BLaER1 (cell line): Measurements from ENCODE around the gene ACOT7.
"Not testable (repeated sequence)": the region's sequence is repeated elsewhere in the genome, so short reads cannot be mapped to it uniquely, and the experiment has no call there.

ENCODE experiments used
- H3K27ac ChIP-seq: shearing (Covaris generic); formaldehyde crosslinking; 2 replicates; pipeline ENCODE4 v1.8.1; 2022
- H3K27me3 ChIP-seq: shearing (Covaris generic); formaldehyde crosslinking; 2 replicates; pipeline ENCODE4 v1.8.1; 2022
- H3K36me3 ChIP-seq: shearing (Covaris generic); formaldehyde crosslinking; 2 replicates; pipeline ENCODE4 v1.8.1; 2022
- H3K4me1 ChIP-seq: shearing (Covaris generic); formaldehyde crosslinking; 2 replicates; pipeline ENCODE4 v1.8.1; 2022
- H3K4me2 ChIP-seq: shearing (Covaris generic); formaldehyde crosslinking; 2 replicates; pipeline ENCODE4 v1.8.1; 2022
- H3K4me3 ChIP-seq: shearing (Covaris generic); formaldehyde crosslinking; 2 replicates; pipeline ENCODE4 v1.8.1; 2022
- H3K9ac ChIP-seq: shearing (Covaris generic); formaldehyde crosslinking; 2 replicates; pipeline ENCODE4 v1.8.1; 2022
- H3K9me3 ChIP-seq: shearing (Covaris generic); formaldehyde crosslinking; 2 replicates; pipeline ENCODE4 v1.8.1; 2022
- H4K20me1 ChIP-seq: shearing (Covaris generic); formaldehyde crosslinking; 2 replicates; pipeline ENCODE4 v1.8.1; 2022
- Cebpa-rat ChIP-seq: shearing (Covaris generic); IDR thresholded peaks from 2 replicates; pipeline ENCODE4 v1.8.1; 2022

ACOT7 gene

DNA sequence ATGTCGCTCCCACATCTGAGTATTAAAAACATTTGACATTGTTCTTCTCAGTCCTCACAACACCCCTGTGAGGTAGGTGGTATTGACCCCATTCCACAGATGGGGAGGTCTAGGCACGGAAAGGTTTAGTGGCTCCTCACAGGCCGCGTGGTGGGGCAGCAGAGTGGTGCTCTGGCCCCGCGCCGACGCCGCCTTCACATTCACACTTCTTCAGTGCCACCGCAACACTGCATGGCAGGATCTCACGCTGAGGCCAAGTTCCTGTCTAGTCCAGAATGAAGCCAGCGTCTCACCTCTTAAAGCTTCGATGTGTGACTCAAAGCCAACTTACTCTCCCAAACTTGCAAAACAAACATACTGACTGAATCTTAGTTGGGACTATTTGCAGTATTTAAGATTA, 169.9 kb downstream of the ACOT7 start:
- Histone ChIP-seq H3K27me3 (no peaks in the 10 kb centered on the region), H4K20me1 (peaks cover 29% of the 10 kb centered on the region), H3K4me2 (no peak overlapping the region), H3K9me3 (no peaks in the 10 kb centered on the region), H3K36me3 (peaks cover 89% of the 10 kb centered on the region), H3K9ac (no peak overlapping the region), H3K4me3 (no peak overlapping the region), H3K27ac (no peak overlapping the region), H3K4me1 (peaks cover 46% of the 10 kb centered on the region)
- TF ChIP-seq Cebpa-rat = no peak

DNA sequence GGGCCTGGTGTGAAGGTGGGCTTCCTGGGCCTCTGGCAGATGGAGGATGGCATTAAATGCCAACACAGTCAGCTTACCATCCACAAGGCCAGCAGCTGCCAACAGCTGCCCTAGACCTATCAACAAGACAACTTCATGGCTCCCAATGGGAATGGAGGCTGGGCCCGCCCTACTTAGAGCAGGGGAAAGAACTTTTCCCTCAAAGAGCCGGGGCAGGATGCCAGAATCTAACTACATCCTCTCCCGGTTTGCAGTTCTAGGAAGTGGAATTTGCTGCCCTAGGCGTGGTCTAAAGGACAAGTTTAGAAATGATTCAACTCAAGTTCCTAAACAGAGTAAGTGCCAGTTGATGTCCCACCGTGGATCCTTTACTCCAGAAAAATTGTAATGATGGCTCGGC, 170.9 kb downstream of the ACOT7 start:
- no peak overlapping the region for H3K27ac ChIP-seq
- H4K20me1 ChIP-seq = peaks cover 29% of the 10 kb centered on the region
- H3K4me2 ChIP-seq = no peak overlapping the region
- no peaks in the 10 kb centered on the region for H3K27me3 ChIP-seq
- H3K9ac ChIP-seq = no peak overlapping the region
- no peak overlapping the region for H3K4me3 ChIP-seq
- peaks cover 46% of the 10 kb centered on the region for H3K4me1 ChIP-seq
- no peak for TF ChIP-seq Cebpa-rat
- peaks cover 79% of the 10 kb centered on the region for H3K36me3 ChIP-seq
- no peaks in the 10 kb centered on the region for H3K9me3 ChIP-seq

DNA sequence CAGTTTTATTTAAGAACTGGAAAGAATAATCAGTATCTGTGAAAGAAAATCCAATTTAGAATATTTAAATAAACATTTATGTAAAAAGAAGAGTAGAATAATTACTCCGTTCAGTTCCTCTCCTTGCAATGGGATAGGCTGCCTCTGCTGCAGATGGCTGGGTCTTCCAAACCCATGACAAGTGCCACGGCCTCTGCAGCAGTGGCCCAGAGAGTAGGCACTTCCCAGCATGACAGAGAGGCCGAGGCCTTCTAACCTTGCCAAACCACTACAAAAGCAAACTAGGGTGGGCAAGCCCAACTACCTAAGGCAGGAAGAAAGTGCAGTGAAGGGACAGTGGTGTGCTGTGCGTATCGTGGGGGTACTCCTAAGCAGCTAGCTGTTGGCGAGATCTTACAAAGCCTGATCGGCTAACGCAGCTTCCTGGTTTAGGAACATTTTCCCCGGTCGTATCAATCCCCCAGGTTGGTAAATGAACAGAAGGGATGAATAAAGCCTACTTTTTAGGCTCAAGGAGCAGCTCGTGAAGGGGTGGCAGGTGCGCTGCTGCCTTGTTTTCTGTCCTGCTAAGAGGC, 172.3 kb downstream of the ACOT7 start:
- Histone ChIP-seq H3K4me1 (peaks cover 49% of the 10 kb centered on the region), H4K20me1 (peaks cover 18% of the 10 kb centered on the region), H3K27me3 (no peaks in the 10 kb centered on the region), H3K4me3 (no peak overlapping the region), H3K4me2 (no peak overlapping the region), H3K9ac (no peak overlapping the region), H3K9me3 (no peaks in the 10 kb centered on the region), H3K36me3 (peaks cover 65% of the 10 kb centered on the region), H3K27ac (no peak overlapping the region)
- no peak for TF ChIP-seq Cebpa-rat

DNA sequence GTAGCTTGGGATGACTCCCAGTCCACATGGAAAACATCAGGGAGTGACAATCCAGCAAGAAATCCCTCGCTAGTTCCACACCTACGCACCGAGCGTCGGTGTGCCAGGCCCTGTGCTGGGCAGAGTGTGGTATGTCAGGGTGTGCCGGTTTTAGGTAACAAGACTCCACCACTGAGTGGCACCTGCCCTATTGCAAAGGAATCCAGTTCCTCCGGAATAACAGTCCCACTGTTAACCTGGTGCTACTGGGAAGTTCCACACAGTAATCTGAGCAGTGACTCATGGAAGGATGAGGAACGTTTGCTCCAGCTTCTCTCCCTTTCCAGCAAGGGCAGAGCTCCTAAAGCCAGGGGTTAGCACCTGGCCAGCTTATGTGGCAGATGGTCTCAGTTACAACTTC, 173.3 kb downstream of the ACOT7 start:
- H3K36me3 ChIP-seq = peaks cover 55% of the 10 kb centered on the region
- H4K20me1 ChIP-seq = peaks cover 8% of the 10 kb centered on the region
- no peak overlapping the region for H3K4me2 ChIP-seq
- H3K4me3 ChIP-seq = no peak overlapping the region
- TF ChIP-seq Cebpa-rat = no peak
- H3K27me3 ChIP-seq = no peaks in the 10 kb centered on the region
- H3K9ac ChIP-seq = no peak overlapping the region
- H3K4me1 ChIP-seq = peaks cover 39% of the 10 kb centered on the region
- H3K9me3 ChIP-seq = no peaks in the 10 kb centered on the region
- H3K27ac ChIP-seq = no peak overlapping the region

DNA sequence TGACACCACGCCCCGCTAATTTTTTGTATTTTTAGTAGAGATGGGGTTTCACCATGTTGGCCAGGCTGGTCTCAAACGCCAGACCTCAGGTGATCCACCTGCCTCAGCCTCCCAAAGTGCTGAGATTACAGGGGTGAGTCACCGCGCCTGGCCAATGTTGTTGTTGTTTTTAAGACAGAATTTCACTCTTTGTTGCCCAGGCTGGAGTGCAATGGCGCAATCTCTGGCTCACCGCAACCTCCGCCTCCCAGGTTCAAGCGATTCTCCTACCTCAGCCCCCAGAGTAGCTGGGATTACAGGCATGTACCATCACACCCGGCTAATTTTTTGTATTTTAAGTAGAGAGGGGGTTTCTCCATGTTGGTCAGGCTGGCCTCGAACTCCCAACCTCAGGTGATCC, 173.9 kb downstream of the ACOT7 start:
- Histone ChIP-seq H3K4me1 (peaks cover 39% of the 10 kb centered on the region), H3K36me3 (peaks cover 49% of the 10 kb centered on the region), H3K27ac (peak overlapping the region; percentile 77; the same call in 1 of the 2 replicates), H3K4me2 (peak overlapping the region; percentile 94), H3K9ac (peak overlapping the region; percentile 51; the same call in 1 of the 2 replicates)
- H3K27me3 ChIP-seq, H3K9me3 ChIP-seq, H3K4me3 ChIP-seq, H4K20me1 ChIP-seq: not testable (repeated sequence)
- 0 out of 2 replicates have a peak, but pooled peaks have one; percentile 37 for TF ChIP-seq Cebpa-rat

DNA sequence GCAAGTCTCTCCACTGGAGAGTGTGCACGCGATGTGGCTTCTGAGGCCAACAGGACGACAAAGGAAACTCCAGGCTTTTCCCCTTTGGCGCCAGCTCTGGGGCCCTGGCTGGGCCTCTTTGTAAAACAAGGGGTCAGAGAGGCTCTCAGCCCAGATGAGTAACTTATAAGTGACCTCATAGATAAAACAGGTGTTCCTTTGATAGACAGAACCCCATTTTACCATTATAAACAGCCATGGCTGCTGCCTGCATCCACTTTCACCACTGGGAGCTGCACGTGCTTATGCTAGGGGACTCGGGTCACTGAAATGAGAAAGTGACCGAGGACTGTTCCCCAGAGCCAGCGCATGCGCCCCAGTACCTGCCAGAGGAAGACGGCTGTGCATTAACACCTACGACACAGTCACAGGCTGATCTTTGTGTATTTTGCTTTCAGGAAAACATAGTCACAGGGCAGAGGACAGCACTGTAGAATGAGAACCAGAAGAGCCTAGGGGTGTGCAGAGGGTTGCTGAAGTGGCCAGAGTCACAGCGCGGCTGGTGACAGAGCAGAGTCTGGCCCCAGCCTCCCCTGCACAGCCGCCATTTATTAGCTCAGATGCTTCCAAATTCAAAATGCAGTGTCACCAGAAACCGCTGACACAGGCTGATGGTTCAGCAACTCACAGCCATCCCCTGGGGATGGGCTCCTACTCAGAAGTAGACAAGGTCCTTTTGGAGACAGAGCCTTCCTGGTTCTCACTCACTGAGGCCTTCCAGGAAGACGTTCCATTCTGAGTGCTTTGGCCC, 175.0 kb downstream of the ACOT7 start:
- Histone ChIP-seq H3K36me3 (peaks cover 38% of the 10 kb centered on the region), H3K27ac (peak overlapping the region; percentile 77), H3K4me3 (peak overlapping the region; percentile 47), H3K27me3 (no peaks in the 10 kb centered on the region), H3K4me1 (peaks cover 41% of the 10 kb centered on the region), H3K9me3 (peaks cover 9% of the 10 kb centered on the region; the same call in 1 of the 2 replicates), H3K9ac (peak overlapping the region; percentile 51), H4K20me1 (no peaks in the 10 kb centered on the region), H3K4me2 (peak overlapping the region; percentile 94)
- TF ChIP-seq Cebpa-rat = no peak
